DND-41 (cell line): Measurements from ENCODE around the gene ERBB4.

Experiments
- ATAC-seq: fragments of 200-7000 bp; cut with Tn5 transposase; 3 replicates; pipeline ENCODE4 v1.9.1; 2021; ENCODE audit warnings: low read depth; ENCODE audit not compliant: insufficient read depth
- DNase-seq: peaks from one replicate; pipeline ENCODE4 v3.0.0-alpha.2; 2020
- H2AFZ ChIP-seq: 2 replicates; pipeline ENCODE4 v1.6.0; 2012; ENCODE audit warnings: low read depth, low read length
- H3K27ac ChIP-seq: 2 replicates; pipeline ENCODE4 v1.5.1; 2012; ENCODE audit warnings: low read length, inconsistent platforms
- H3K27me3 ChIP-seq: fragments of 200-600 bp; sonication (generic); 2 replicates; pipeline ENCODE4 v1.6.0; 2012; ENCODE audit warnings: low read length, mild to moderate bottlenecking, inconsistent platforms; ENCODE audit not compliant: insufficient read depth, poor library complexity
- H3K36me3 ChIP-seq: 2 replicates; pipeline ENCODE4 v1.5.1; 2012; ENCODE audit warnings: low read length, inconsistent platforms; ENCODE audit not compliant: insufficient read depth
- H3K4me1 ChIP-seq: 2 replicates; pipeline ENCODE4 v1.5.1; 2012; ENCODE audit warnings: mild to moderate bottlenecking, low read length; ENCODE audit not compliant: insufficient read depth
- H3K4me2 ChIP-seq: 2 replicates; pipeline ENCODE4 v1.6.0; 2012; ENCODE audit warnings: mild to moderate bottlenecking, moderate library complexity, low read length, inconsistent platforms; ENCODE audit not compliant: insufficient read depth
- H3K4me3 ChIP-seq, 2 experiments: fragments of 200-600 bp in 1 of 2; shearing (Covaris generic) in 1 of 2; 2 replicates each; pipeline ENCODE4 v1.5.1; 2012 to 2016; ENCODE audit warnings: inconsistent platforms in 2 of 2, low read length in 2 of 2, mild to moderate bottlenecking in 2 of 2, low read depth in 1 of 2, moderate library complexity in 1 of 2
- H3K79me2 ChIP-seq: 2 replicates; pipeline ENCODE4 v1.6.0; 2012; ENCODE audit warnings: low read length, inconsistent platforms; ENCODE audit not compliant: insufficient read depth
- H3K9ac ChIP-seq: 2 replicates; pipeline ENCODE4 v1.6.0; 2012; ENCODE audit warnings: low read depth, mild to moderate bottlenecking, inconsistent platforms, low read length, moderate library complexity
- H3K9me3 ChIP-seq: 2 replicates; pipeline ENCODE4 v1.5.1; 2012; ENCODE audit warnings: low read length, moderate library complexity, mild to moderate bottlenecking, inconsistent platforms; ENCODE audit not compliant: insufficient read depth, severe bottlenecking
- H4K20me1 ChIP-seq: 2 replicates; pipeline ENCODE4 v1.6.0; 2012; ENCODE audit warnings: low read length; ENCODE audit not compliant: insufficient read depth
- CTCF ChIP-seq: IDR thresholded peaks from 2 replicates; pipeline ENCODE4 v1.5.1; 2012; ENCODE audit warnings: borderline replicate concordance, low read length, moderate library complexity, mild to moderate bottlenecking; ENCODE audit not compliant: poor library complexity, severe bottlenecking; ENCODE audit errors: extremely low read depth
- EZH2 ChIP-seq: IDR thresholded peaks from 3 replicates; pipeline ENCODE4 v1.6.1; 2012; ENCODE audit warnings: borderline replicate concordance, low read depth, mild to moderate bottlenecking, moderate library complexity, low read length, inconsistent platforms; ENCODE audit not compliant: severe bottlenecking

Gene ERBB4

GRCh38 chr2:211741966-211742365 lies 796.6 kb downstream of the ERBB4 start:
- Histone ChIP-seq H3K27me3 (no peaks in the 10 kb centered on the region), H3K27ac (no peak overlapping the region), H3K9ac (no peak overlapping the region), H3K4me1 (peaks cover 3% of the 10 kb centered on the region; the same call in 1 of the 2 replicates), H4K20me1 (no peaks in the 10 kb centered on the region), H3K36me3 (no peaks in the 10 kb centered on the region), H3K79me2 (no peaks in the 10 kb centered on the region), H3K4me2 (no peak overlapping the region), H2AFZ (no peak overlapping the region), H3K4me3 (no peak overlapping the region), H3K9me3 (no peaks in the 10 kb centered on the region)
- TF ChIP-seq EZH2 (no peak), CTCF (no peak)
- ATAC-seq (no peak), DNase-seq (no peak)

- H3K36me3 ChIP-seq: no peaks in the 10 kb centered on the region
- no peak overlapping the region for H3K9ac ChIP-seq
- TF ChIP-seq CTCF (no peak), EZH2 (no peak)
- ATAC-seq: no peak
- H3K27me3 ChIP-seq: no peaks in the 10 kb centered on the region
- no peaks in the 10 kb centered on the region for H3K4me1 ChIP-seq
- no peak overlapping the region for H3K4me3 ChIP-seq
- no peak overlapping the region for H3K27ac ChIP-seq
- no peaks in the 10 kb centered on the region for H3K79me2 ChIP-seq
- no peaks in the 10 kb centered on the region for H4K20me1 ChIP-seq
- no peak overlapping the region for H3K4me2 ChIP-seq
- no peak for DNase-seq
- H3K9me3 ChIP-seq: no peaks in the 10 kb centered on the region
- no peak overlapping the region for H2AFZ ChIP-seq
Measured at GRCh38 chr2:211737282-211737681, 801.3 kb downstream of the ERBB4 start.

GRCh38 chr2:211730215-211730614 lies 808.4 kb downstream of the ERBB4 start:
- Histone ChIP-seq H4K20me1 (no peaks in the 10 kb centered on the region), H3K36me3 (no peaks in the 10 kb centered on the region), H3K9me3 (no peaks in the 10 kb centered on the region), H3K4me1 (no peaks in the 10 kb centered on the region), H3K79me2 (no peaks in the 10 kb centered on the region), H3K27ac (no peak overlapping the region), H3K4me2 (no peak overlapping the region), H2AFZ (no peak overlapping the region), H3K27me3 (no peaks in the 10 kb centered on the region), H3K9ac (no peak overlapping the region), H3K4me3 (no peak overlapping the region)
- DNase-seq: no peak
- ATAC-seq: no peak
- TF ChIP-seq CTCF: no peak

GRCh38 chr2:211729433-211729832 lies 809.2 kb downstream of the ERBB4 start:
- Histone ChIP-seq H2AFZ (no peak overlapping the region), H3K4me3 (no peak overlapping the region), H3K4me2 (no peak overlapping the region), H3K36me3 (no peaks in the 10 kb centered on the region), H3K27ac (no peak overlapping the region), H3K27me3 (no peaks in the 10 kb centered on the region), H3K79me2 (no peaks in the 10 kb centered on the region), H3K9ac (no peak overlapping the region), H3K4me1 (no peaks in the 10 kb centered on the region), H3K9me3 (no peaks in the 10 kb centered on the region), H4K20me1 (no peaks in the 10 kb centered on the region)
- DNase-seq (no peak), ATAC-seq (no peak)
- TF ChIP-seq EZH2: no peak
- no peak for TF ChIP-seq CTCF
